SKM-1 treated with dmso at 0.1 percent for 144 hours (cell line): ENCODE results near the gene DENND2D.

Experiments
- DNase-seq: peaks from one replicate; lab custom pipeline; 2025; ENCODE audit not compliant: unreplicated experiment; lab: John Stamatoyannopoulos, UW

DENND2D gene

GRCh38 chr1:111204201-111204982 is 3.9 kb upstream of the DENND2D start:
- no peak for DNase-seq

- DNase-seq: peak; percentile 90
Observed at GRCh38 chr1:111203681-111204200, 3.3 kb upstream of the DENND2D start.

- peak; percentile 4 for DNase-seq
Observed at GRCh38 chr1:111202707-111203623, 2.5 kb upstream of the DENND2D start.

GRCh38 chr1:111202366-111202706 is 1.9 kb upstream of the DENND2D start:
- no peak for DNase-seq

- no peak for DNase-seq
Observed at GRCh38 chr1:111201275-111202090, 1.0 kb upstream of the DENND2D start.

- no peak for DNase-seq
Observed at GRCh38 chr1:111200802-111201161, 336 bp upstream of the DENND2D start.

- no peak for DNase-seq
Observed at GRCh38 chr1:111199329-111199728, 1.1 kb downstream of the DENND2D start.

- DNase-seq: no peak
Observed at GRCh38 chr1:111198836-111199235, 1.6 kb downstream of the DENND2D start.

- DNase-seq: no peak
Observed at GRCh38 chr1:111197598-111198284, 2.7 kb downstream of the DENND2D start.

GRCh38 chr1:111196213-111196612 is 4.2 kb downstream of the DENND2D start:
- DNase-seq: no peak

GRCh38 chr1:111195002-111195684 is 5.3 kb downstream of the DENND2D start:
- DNase-seq: no peak

- no peak for DNase-seq
Observed at GRCh38 chr1:111193712-111194480, 6.5 kb downstream of the DENND2D start.

GRCh38 chr1:111192658-111193519 is 7.6 kb downstream of the DENND2D start:
- DNase-seq: peak; percentile 31

GRCh38 chr1:111192074-111192473 is 8.4 kb downstream of the DENND2D start:
- DNase-seq: no peak

GRCh38 chr1:111191496-111191895 is 8.9 kb downstream of the DENND2D start:
- no peak for DNase-seq

- DNase-seq: no peak
Observed at GRCh38 chr1:111190931-111191451, 9.5 kb downstream of the DENND2D start.

GRCh38 chr1:111184663-111185062 is 15.8 kb downstream of the DENND2D start:
- no peak for DNase-seq
